Measurements from ENCODE around the gene ARHGAP23. TPM values are rescaled to one million over a fixed set of nuclear protein-coding genes. Genes with fewer than 3 reads are reported as not detected.

Gene ARHGAP23
- total RNA-seq, 2 donors from 2014 or later, result 87.1 to 89.2 TPM

DNA sequence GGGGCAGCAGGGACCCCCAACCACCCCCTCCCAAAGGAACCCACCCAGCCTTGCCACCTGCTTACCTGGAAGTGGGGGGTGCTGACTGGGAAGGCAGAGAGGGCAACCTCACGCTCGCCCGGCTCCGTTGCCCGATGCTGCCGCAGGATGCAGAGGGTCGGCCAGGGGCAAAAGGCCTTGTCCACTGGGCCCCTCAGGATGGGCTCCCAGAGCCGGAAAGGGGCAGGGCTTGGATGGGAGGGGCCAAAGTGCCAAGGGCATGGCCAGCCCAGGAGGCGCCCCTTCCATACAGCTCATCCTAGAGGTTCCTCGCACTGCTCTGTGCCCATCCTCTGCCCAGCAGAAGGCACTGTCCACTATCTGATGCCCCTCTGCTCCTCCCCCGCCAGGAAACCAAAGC lies 118.1 kb downstream of the ARHGAP23 start:
- Histone ChIP-seq H3K4me3 (no peak overlapping the region), H3K27ac (no peak overlapping the region), H3K9me3 (no peaks in the 10 kb centered on the region), H3K27me3 (replicated peaks; ENCODE audit: insufficient read depth) (no peaks in the 10 kb centered on the region), H3K36me3 (no peaks in the 10 kb centered on the region), H3K4me1 (ENCODE audit: control insufficient read depth in 1 of 2, low read depth in 2 of 2) (no peaks in the 10 kb centered on the region)
- ATAC-seq (ENCODE audit: insufficient number of reproducible peaks, low FRiP score, low read depth) (no peak), DNase-seq (ENCODE audit: low spot score) (no peak)
- TF ChIP-seq, protein P1, sequence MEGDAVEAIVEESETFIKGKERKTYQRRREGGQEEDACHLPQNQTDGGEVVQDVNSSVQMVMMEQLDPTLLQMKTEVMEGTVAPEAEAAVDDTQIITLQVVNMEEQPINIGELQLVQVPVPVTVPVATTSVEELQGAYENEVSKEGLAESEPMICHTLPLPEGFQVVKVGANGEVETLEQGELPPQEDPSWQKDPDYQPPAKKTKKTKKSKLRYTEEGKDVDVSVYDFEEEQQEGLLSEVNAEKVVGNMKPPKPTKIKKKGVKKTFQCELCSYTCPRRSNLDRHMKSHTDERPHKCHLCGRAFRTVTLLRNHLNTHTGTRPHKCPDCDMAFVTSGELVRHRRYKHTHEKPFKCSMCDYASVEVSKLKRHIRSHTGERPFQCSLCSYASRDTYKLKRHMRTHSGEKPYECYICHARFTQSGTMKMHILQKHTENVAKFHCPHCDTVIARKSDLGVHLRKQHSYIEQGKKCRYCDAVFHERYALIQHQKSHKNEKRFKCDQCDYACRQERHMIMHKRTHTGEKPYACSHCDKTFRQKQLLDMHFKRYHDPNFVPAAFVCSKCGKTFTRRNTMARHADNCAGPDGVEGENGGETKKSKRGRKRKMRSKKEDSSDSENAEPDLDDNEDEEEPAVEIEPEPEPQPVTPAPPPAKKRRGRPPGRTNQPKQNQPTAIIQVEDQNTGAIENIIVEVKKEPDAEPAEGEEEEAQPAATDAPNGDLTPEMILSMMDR (IDR thresholded peaks at IDR 0.05), result no peak

- H3K27ac ChIP-seq, result no peak overlapping the region
- no peaks in the 10 kb centered on the region for H3K4me1 ChIP-seq (ENCODE audit: control insufficient read depth in 1 of 2, low read depth in 2 of 2)
- no peaks in the 10 kb centered on the region for H3K27me3 ChIP-seq (replicated peaks; ENCODE audit: insufficient read depth)
- no peak for ATAC-seq (ENCODE audit: insufficient number of reproducible peaks, low FRiP score, low read depth)
- no peak for DNase-seq (ENCODE audit: low spot score)
- no peak overlapping the region for H3K4me3 ChIP-seq
- H3K36me3 ChIP-seq, result no peaks in the 10 kb centered on the region
- no peaks in the 10 kb centered on the region for H3K9me3 ChIP-seq
- TF ChIP-seq, protein P1 (IDR thresholded peaks at IDR 0.05), result no peak
Observed at GRCh38 chr17:38547444-38547843, 119.2 kb downstream of the ARHGAP23 start.

DNA sequence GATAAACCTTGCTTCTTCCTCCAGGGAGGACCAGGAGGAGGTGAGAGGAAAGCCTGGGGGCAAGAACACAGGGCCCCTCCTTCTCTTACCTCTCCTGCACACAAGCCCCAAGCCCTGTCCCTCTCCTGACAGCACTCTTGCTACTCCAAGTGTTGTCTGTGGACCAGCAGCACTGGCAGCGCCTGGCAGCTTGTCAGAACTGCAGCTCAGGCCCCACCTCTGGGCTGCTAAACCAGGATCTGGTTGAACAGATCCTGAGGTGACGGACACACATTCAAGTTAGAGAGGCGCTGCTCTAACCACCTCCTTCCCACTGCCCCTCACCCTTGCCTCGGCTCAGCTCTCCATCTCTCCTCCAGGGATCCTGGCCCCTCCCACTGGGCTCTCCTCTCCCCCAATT lies 121.0 kb downstream of the ARHGAP23 start:
- Histone ChIP-seq H3K27ac (no peak overlapping the region), H3K4me3 (no peak overlapping the region), H3K36me3 (no peaks in the 10 kb centered on the region), H3K9me3 (no peaks in the 10 kb centered on the region), H3K27me3 (replicated peaks; ENCODE audit: insufficient read depth) (no peaks in the 10 kb centered on the region), H3K4me1 (ENCODE audit: control insufficient read depth in 1 of 2, low read depth in 2 of 2) (no peaks in the 10 kb centered on the region)
- ATAC-seq (ENCODE audit: insufficient number of reproducible peaks, low FRiP score, low read depth) (no peak), DNase-seq (ENCODE audit: low spot score) (no peak)
- TF ChIP-seq, protein P1 (IDR thresholded peaks at IDR 0.05), result no peak

DNA sequence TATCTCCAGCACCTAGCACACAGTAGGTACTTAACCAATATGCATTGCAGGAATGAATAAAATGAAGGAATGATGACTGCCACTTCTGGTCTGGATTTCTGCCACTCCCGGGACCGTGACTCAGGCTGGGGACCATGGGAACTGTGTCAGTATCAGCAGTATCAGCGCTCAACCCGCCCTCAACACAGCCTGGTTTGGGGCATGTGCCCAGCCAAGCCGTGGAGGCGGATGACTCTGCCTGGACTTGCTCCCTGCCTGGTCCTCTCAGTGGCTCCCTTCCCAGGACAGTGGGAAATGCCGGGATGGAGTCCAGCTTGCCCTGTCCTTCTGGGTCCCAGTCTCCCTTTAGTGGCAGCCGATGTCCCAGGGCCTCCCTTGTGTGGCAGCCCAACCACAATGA lies 122.4 kb downstream of the ARHGAP23 start:
- Histone ChIP-seq H3K27me3 (replicated peaks; ENCODE audit: insufficient read depth) (no peaks in the 10 kb centered on the region), H3K27ac (no peak overlapping the region), H3K4me1 (ENCODE audit: control insufficient read depth in 1 of 2, low read depth in 2 of 2) (no peaks in the 10 kb centered on the region), H3K36me3 (no peaks in the 10 kb centered on the region), H3K4me3 (no peak overlapping the region), H3K9me3 (no peaks in the 10 kb centered on the region)
- DNase-seq (ENCODE audit: low spot score) (peak; percentile 30), ATAC-seq (ENCODE audit: insufficient number of reproducible peaks, low FRiP score, low read depth) (peak; percentile 41)
- TF ChIP-seq, protein P1 (IDR thresholded peaks at IDR 0.05), result no peak

DNA sequence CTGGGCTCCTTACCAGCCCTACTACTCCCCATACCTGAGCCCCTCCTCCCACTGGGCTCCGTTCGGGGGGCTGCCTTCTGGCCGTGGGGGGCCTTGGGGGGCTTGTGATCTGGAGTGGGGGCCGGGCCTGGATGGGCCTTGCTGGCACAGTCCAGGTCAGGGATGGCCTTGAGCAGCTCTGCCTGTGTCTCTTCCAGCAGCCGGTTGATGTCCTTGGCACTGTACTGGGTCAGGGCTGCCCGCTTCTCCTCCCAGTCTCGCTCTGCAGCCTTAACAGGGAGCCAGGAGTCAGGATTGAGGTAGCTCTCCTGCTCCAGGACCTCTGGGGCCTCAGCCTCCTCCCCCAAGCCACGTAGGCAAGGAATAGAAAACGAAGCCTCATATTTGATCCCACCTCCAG lies 122.9 kb downstream of the ARHGAP23 start:
- Histone ChIP-seq H3K27ac (no peak overlapping the region), H3K27me3 (replicated peaks; ENCODE audit: insufficient read depth) (no peaks in the 10 kb centered on the region), H3K36me3 (no peaks in the 10 kb centered on the region), H3K9me3 (no peaks in the 10 kb centered on the region), H3K4me3 (no peak overlapping the region), H3K4me1 (ENCODE audit: control insufficient read depth in 1 of 2, low read depth in 2 of 2) (no peaks in the 10 kb centered on the region)
- no peak for ATAC-seq (ENCODE audit: insufficient number of reproducible peaks, low FRiP score, low read depth)
- TF ChIP-seq, protein P1 (IDR thresholded peaks at IDR 0.05), result no peak
- no peak for DNase-seq (ENCODE audit: low spot score)
